Mucosa of descending colon (tissue), 3 donors: Measurements from ENCODE around the gene BRD9. TPM values are rescaled to one million over a fixed set of nuclear protein-coding genes. Genes with fewer than 3 reads are reported as not detected.
"Not testable (repeated sequence)": the region's sequence is repeated elsewhere in the genome, so short reads cannot be mapped to it uniquely, and the experiment has no call there.

Source experiments
- ATAC-seq: fragments of 200-7000 bp; cut with Tn5 transposase; one replicate; pipeline ENCODE4 v1.9.1; 2020; ENCODE audit warnings: mild to moderate bottlenecking, moderate library complexity
- DNase-seq, 3 donors: peaks; one replicate each; pipeline ENCODE4 v3.0.0-alpha.2; 2020
- H3K36me3 ChIP-seq: fragments of 200-600 bp; one replicate; pipeline ENCODE4 v1.8.0; 2021; ENCODE audit warnings: low read depth, mild to moderate bottlenecking
- H3K4me1 ChIP-seq: fragments of 200-600 bp; one replicate; pipeline ENCODE4 v1.8.0; 2021; ENCODE audit warnings: low read depth, mild to moderate bottlenecking
- H3K4me3 ChIP-seq: fragments of 200-600 bp; one replicate; pipeline ENCODE4 v1.8.0; 2021; ENCODE audit warnings: mild to moderate bottlenecking
- H3K9me3 ChIP-seq: fragments of 200-600 bp; one replicate; pipeline ENCODE4 v1.8.0; 2021; ENCODE audit warnings: mild to moderate bottlenecking
- intact Hi-C, 2 donors: fragments of 100-400 bp; cut with DNase I in 1 of 2; cut with micrococcal nuclease in 1 of 2; formaldehyde crosslinking; loops; one replicate each; pipeline versions ENCODE4 v1.11.0 to v1.11.1; 2022; cut with DNase I, micrococcal nuclease
- total RNA-seq, 3 donors: library from RNA; stranded (reverse); fragmentation: NEBNext Ultra II Directional in 2 of 3; extraction: Animal tissue kit (Norgen Biotek cat#: 25700) in 2 of 3; gene quantifications; one replicate each; pipeline versions ENCODE4 v1.2.1 to v1.2.4, GENCODE V29; 2021 to 2023
- TF ChIP-seq, protein P1 (sequence below): fragments of 200-600 bp; IDR thresholded peaks from one replicate; pipeline ENCODE4 v1.8.0; 2022; ENCODE audit warnings: antibody characterized with exemption, mild to moderate bottlenecking
- donor health status: DM: no; HTN: no; CAD: no; lungs with moderate emphysema.
- donor health status: DM: no; HTN: no; CAD: no.
- donor health status: DM: no; HTN: yes; CAD: no.

The BRD9 gene
- total RNA-seq, 3 donors from 2014 or later = 30.8 to 46.5 (median 36.7) TPM

GRCh38 chr5:920321-920720, 27.7 kb upstream of the BRD9 start:
- Histone ChIP-seq H3K36me3 (no peaks in the 10 kb centered on the region), H3K4me3 (no peak overlapping the region), H3K4me1 (no peaks in the 10 kb centered on the region), H3K9me3 (no peaks in the 10 kb centered on the region)
- DNase-seq (no peak), ATAC-seq (no peak)
- TF ChIP-seq, protein P1, sequence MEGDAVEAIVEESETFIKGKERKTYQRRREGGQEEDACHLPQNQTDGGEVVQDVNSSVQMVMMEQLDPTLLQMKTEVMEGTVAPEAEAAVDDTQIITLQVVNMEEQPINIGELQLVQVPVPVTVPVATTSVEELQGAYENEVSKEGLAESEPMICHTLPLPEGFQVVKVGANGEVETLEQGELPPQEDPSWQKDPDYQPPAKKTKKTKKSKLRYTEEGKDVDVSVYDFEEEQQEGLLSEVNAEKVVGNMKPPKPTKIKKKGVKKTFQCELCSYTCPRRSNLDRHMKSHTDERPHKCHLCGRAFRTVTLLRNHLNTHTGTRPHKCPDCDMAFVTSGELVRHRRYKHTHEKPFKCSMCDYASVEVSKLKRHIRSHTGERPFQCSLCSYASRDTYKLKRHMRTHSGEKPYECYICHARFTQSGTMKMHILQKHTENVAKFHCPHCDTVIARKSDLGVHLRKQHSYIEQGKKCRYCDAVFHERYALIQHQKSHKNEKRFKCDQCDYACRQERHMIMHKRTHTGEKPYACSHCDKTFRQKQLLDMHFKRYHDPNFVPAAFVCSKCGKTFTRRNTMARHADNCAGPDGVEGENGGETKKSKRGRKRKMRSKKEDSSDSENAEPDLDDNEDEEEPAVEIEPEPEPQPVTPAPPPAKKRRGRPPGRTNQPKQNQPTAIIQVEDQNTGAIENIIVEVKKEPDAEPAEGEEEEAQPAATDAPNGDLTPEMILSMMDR = no peak
- intact Hi-C loops = loop anchor here (5.0 to 10.0 kb wide), 3 partner anchors 84 to 244 kb away; partner anchors contain the start of gene NKD2 (in 1 of the 2)

DNA sequence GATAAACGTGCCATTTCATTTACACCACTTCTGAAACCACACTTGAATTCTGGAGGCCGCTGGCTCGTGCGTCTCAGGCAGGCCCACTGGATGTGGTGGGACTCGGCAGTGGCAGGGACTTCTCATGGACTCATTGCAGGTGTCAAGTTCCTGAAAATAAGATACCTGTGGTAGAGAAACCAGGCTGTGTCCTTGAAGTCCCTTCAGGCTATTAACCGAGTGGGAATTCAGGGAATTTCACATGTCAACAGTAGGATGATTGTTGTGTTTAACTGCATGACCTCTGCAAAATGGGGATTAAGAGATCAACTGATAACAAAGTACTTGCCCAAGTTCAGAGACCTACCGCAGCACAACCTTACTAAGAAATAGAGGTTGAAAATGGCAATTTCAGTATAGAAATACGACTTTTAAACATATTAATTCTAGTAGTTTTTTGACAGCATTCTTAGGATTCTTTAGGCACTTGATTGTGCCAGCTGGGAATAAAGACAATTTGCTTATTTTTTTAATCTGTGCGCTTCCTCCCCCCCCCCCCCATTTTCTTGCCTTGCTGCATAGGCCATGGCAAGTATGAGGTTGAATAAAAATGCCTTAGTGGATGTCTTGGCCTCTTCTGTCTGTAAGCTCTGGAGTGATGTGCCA, 26.9 kb upstream of the BRD9 start:
- TF ChIP-seq, protein P1 = no peak
- DNase-seq (no peak), ATAC-seq (no peak)
- Histone ChIP-seq H3K36me3 (no peaks in the 10 kb centered on the region), H3K4me1 (no peaks in the 10 kb centered on the region), H3K4me3 (no peak overlapping the region), H3K9me3 (no peaks in the 10 kb centered on the region)
- intact Hi-C loops = no loop called here

- ATAC-seq, H3K36me3 ChIP-seq, H3K9me3 ChIP-seq, intact Hi-C loops, DNase-seq, H3K4me1 ChIP-seq, H3K4me3 ChIP-seq: not testable (repeated sequence)
Measured at GRCh38 chr5:918717-919116, 26.1 kb upstream of the BRD9 start.

GRCh38 chr5:916441-917293, 24.1 kb upstream of the BRD9 start:
- DNase-seq (no peak), ATAC-seq (no peak)
- intact Hi-C loops = no loop called here
- no peaks in the 10 kb centered on the region for H3K4me1 ChIP-seq
- H3K9me3 ChIP-seq = no peaks in the 10 kb centered on the region
- TF ChIP-seq, protein P1 = no peak
- H3K36me3 ChIP-seq = no peaks in the 10 kb centered on the region
- H3K4me3 ChIP-seq = no peak overlapping the region

DNA sequence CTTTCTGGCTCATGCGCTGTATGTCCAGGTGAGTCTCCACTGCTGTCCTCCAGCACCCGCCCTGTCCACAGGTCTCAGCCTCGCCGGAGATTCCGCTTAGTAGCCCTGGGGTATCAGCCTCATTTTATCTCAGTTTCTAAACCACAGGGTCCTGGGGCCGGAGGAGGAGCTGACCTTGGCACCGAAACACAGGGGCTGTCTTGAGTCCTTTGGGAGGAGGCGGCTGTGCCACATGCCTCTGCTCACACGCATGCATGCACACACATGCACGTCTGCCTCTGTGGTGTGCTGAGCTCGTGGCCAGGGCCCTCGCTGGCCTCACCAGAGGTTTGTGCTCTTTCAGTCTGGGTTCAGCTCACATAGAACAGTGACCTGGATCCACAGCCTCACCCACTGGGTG, 23.3 kb upstream of the BRD9 start:
- Histone ChIP-seq H3K9me3 (no peaks in the 10 kb centered on the region), H3K36me3 (no peaks in the 10 kb centered on the region), H3K4me1 (no peaks in the 10 kb centered on the region), H3K4me3 (no peak overlapping the region)
- intact Hi-C loops = no loop called here
- ATAC-seq (no peak), DNase-seq (no peak)
- TF ChIP-seq, protein P1 = no peak

DNA sequence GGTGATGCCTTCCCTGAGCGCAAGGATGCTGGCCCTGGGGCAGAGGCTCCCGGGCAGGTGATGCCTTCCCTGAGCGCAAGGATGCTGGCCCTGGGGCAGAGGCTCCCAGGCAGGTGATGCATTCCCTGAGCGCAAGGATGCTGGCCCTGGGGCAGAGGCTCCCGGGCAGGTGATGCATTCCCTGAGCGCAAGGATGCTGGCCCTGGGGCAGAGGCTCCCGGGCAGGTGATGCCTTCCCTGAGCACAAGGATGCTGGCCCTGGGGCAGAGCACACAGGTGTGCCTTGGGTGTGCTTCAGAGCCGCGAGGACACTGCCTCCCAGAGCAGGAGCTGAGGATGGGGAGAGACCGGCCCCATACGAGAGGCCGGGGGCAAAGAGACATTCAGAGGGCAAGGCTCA, 22.7 kb upstream of the BRD9 start:
- DNase-seq, H3K4me1 ChIP-seq, intact Hi-C loops, H3K9me3 ChIP-seq, H3K36me3 ChIP-seq, ATAC-seq, H3K4me3 ChIP-seq: not testable (repeated sequence)
